Measurements from ENCODE around the gene SPTA1.

Gene SPTA1

GRCh38 chr1:158613764-158614163 lies 72.8 kb downstream of the SPTA1 start:
- Histone ChIP-seq H3K27ac (ENCODE audit: low read depth, low read length) (no peak overlapping the region), H3K4me2 (ENCODE audit: low read length) (no peak overlapping the region), H4K20me1 (ENCODE audit: control insufficient read depth, insufficient read depth, low read depth, low read length) (no peaks in the 10 kb centered on the region), H3K36me3 (ENCODE audit: control insufficient read depth, low read length) (no peaks in the 10 kb centered on the region), H3F3A (ENCODE audit: control insufficient read depth, insufficient read depth) (no peaks in the 10 kb centered on the region), H3K4me3 (ENCODE audit: low read length) (no peak overlapping the region), H3K4me1 (ENCODE audit: control insufficient read depth, low read length) (no peaks in the 10 kb centered on the region), H3K9me3 (ENCODE audit: control insufficient read depth, insufficient read depth, low read length) (no peaks in the 10 kb centered on the region), H3K79me2 (ENCODE audit: control insufficient read depth, low read length) (no peaks in the 10 kb centered on the region), H3K27me3 (ENCODE audit: control insufficient read depth, low read length) (0 out of 2 replicates have a peak, but pooled peaks cover 3% of the 10 kb centered on the region), H3K9me2 (replicated peaks; ENCODE audit: control insufficient read depth, low read length) (no peaks in the 10 kb centered on the region)
- TF ChIP-seq EZH2phosphoT487 (IDR thresholded peaks at IDR 0.05; ENCODE audit: borderline replicate concordance, low read length), result no peak
- TF ChIP-seq CTCF (IDR thresholded peaks at IDR 0.05; ENCODE audit: low read depth, low read length, poor library complexity, severe bottlenecking), result no peak

- no peaks in the 10 kb centered on the region for H3F3A ChIP-seq (ENCODE audit: control insufficient read depth, insufficient read depth)
- H3K79me2 ChIP-seq (ENCODE audit: control insufficient read depth, low read length), result no peaks in the 10 kb centered on the region
- H3K27ac ChIP-seq (ENCODE audit: low read depth, low read length), result no peak overlapping the region
- H4K20me1 ChIP-seq (ENCODE audit: control insufficient read depth, insufficient read depth, low read depth, low read length), result no peaks in the 10 kb centered on the region
- no peak overlapping the region for H3K4me3 ChIP-seq (ENCODE audit: low read length)
- H3K9me2 ChIP-seq (replicated peaks; ENCODE audit: control insufficient read depth, low read length), result no peaks in the 10 kb centered on the region
- no peaks in the 10 kb centered on the region for H3K4me1 ChIP-seq (ENCODE audit: control insufficient read depth, low read length)
- H3K4me2 ChIP-seq (ENCODE audit: low read length), result no peak overlapping the region
- TF ChIP-seq EZH2phosphoT487 (IDR thresholded peaks at IDR 0.05; ENCODE audit: borderline replicate concordance, low read length) (no peak), CTCF (IDR thresholded peaks at IDR 0.05; ENCODE audit: low read depth, low read length, poor library complexity, severe bottlenecking) (no peak)
- H3K27me3 ChIP-seq (ENCODE audit: control insufficient read depth, low read length), result 0 out of 2 replicates have a peak, but pooled peaks cover 3% of the 10 kb centered on the region
- H3K36me3 ChIP-seq (ENCODE audit: control insufficient read depth, low read length), result no peaks in the 10 kb centered on the region
- H3K9me3 ChIP-seq (ENCODE audit: control insufficient read depth, insufficient read depth, low read length), result no peaks in the 10 kb centered on the region
These were observed 74.6 kb downstream of the SPTA1 start for GRCh38 chr1:158611916-158612315.

- Histone ChIP-seq H3F3A (ENCODE audit: control insufficient read depth, insufficient read depth) (no peaks in the 10 kb centered on the region), H3K4me1 (ENCODE audit: control insufficient read depth, low read length) (no peaks in the 10 kb centered on the region), H3K36me3 (ENCODE audit: control insufficient read depth, low read length) (no peaks in the 10 kb centered on the region), H4K20me1 (ENCODE audit: control insufficient read depth, insufficient read depth, low read depth, low read length) (no peaks in the 10 kb centered on the region), H3K4me3 (ENCODE audit: low read length) (no peak overlapping the region), H3K4me2 (ENCODE audit: low read length) (no peak overlapping the region), H3K9me2 (replicated peaks; ENCODE audit: control insufficient read depth, low read length) (no peaks in the 10 kb centered on the region), H3K27ac (ENCODE audit: low read depth, low read length) (no peak overlapping the region), H3K79me2 (ENCODE audit: control insufficient read depth, low read length) (no peaks in the 10 kb centered on the region), H3K9me3 (ENCODE audit: control insufficient read depth, insufficient read depth, low read length) (no peaks in the 10 kb centered on the region), H3K27me3 (ENCODE audit: control insufficient read depth, low read length) (no peaks in the 10 kb centered on the region; the same call in 1 of the 2 replicates)
- TF ChIP-seq CTCF (IDR thresholded peaks at IDR 0.05; ENCODE audit: low read depth, low read length, poor library complexity, severe bottlenecking), result no peak
These were observed 79.2 kb downstream of the SPTA1 start for GRCh38 chr1:158607296-158607695.

- H3K79me2 ChIP-seq (ENCODE audit: control insufficient read depth, low read length), result no peaks in the 10 kb centered on the region
- H3K4me3 ChIP-seq (ENCODE audit: low read length), result no peak within 1 kb of the TSS
- H4K20me1 ChIP-seq (ENCODE audit: control insufficient read depth, insufficient read depth, low read depth, low read length), result no peaks in the 10 kb centered on the region
- no peak within 1 kb of the TSS for H3K4me2 ChIP-seq (ENCODE audit: low read length)
- no peak within 1 kb of the TSS for H3K27ac ChIP-seq (ENCODE audit: low read depth, low read length)
- H3K9me3 ChIP-seq (ENCODE audit: control insufficient read depth, insufficient read depth, low read length), result no peaks in the 10 kb centered on the region
- no peaks in the 10 kb centered on the region for H3K36me3 ChIP-seq (ENCODE audit: control insufficient read depth, low read length)
- no peak for TF ChIP-seq EZH2phosphoT487 (IDR thresholded peaks at IDR 0.05; ENCODE audit: borderline replicate concordance, low read length)
- TF ChIP-seq CTCF (IDR thresholded peaks at IDR 0.05; ENCODE audit: low read depth, low read length, poor library complexity, severe bottlenecking), result no peak
- H3K4me1 ChIP-seq (ENCODE audit: control insufficient read depth, low read length), result no peaks in the 10 kb centered on the region
- H3K9me2 ChIP-seq (replicated peaks; ENCODE audit: control insufficient read depth, low read length), result no peaks in the 10 kb centered on the region
- no peaks in the 10 kb centered on the region for H3F3A ChIP-seq (ENCODE audit: control insufficient read depth, insufficient read depth)
- no peaks in the 10 kb centered on the region; the same call in 1 of the 2 replicates for H3K27me3 ChIP-seq (ENCODE audit: control insufficient read depth, low read length)
These were observed 81.5 kb downstream of the SPTA1 start, which contains the start of gene OR10Z1 for GRCh38 chr1:158604968-158605367. TSS of gene OR10Z1 (plus strand) at chr1:158605268. CDS start at chr1:158606439, 1,171 bp downstream.
